Stimulated activated CD4-positive, alpha-beta T cell treated with anti-CD3 and anti-CD28 coated beads, Interleukin-1b, Interleukin-23, amount 100 ng/mL, for 24 hours (primary cell): ENCODE results near the gene TAS1R1.
"Not testable (repeated sequence)": the region's sequence is repeated elsewhere in the genome, so short reads cannot be mapped to it uniquely, and the experiment has no call there.

ENCODE experiments used
- DNase-seq, 4 experiments: peaks; one replicate each; pipeline ENCODE4 v3.0.0-alpha.2; 2020; ENCODE audit warnings: low read depth in 4 of 4, low spot score in 1 of 4

TAS1R1 gene

DNA sequence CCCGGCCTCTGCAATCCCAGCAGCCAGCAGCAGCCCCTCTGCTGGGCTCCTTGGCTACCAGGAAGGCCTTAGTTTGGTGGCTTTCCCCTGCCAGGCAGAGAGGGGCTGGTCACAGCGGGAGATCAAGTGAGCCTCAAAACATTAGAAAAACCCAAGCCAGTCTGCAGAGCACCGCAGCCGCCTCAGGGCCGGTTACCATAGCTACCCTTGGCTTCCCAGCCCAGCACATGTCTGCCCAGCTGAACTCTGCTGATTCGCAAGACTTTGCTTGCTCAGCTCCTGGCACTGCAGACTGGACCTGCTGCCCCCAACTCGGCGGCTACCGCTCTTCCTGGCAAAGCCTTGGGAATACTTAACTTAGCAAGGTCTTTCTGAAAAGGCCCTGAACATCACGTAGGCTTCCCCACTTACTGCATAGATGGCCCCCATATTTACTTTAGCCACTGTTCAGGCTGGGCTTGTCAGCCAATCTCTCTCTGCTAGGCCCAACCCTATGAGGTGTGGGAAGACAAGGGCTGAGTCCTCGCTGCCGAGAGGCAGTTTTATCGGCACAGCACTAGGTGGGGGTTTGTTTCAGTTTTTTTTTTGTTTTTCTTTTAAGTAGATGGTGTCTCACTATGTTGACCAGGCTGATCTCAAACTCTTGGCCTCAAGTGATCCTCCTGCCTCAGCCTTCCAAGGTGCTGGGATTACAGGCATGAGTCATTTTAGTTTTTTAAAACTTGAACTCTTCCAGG lies 35.0 kb upstream of the TAS1R1 start:
- no peak for DNase-seq

DNA sequence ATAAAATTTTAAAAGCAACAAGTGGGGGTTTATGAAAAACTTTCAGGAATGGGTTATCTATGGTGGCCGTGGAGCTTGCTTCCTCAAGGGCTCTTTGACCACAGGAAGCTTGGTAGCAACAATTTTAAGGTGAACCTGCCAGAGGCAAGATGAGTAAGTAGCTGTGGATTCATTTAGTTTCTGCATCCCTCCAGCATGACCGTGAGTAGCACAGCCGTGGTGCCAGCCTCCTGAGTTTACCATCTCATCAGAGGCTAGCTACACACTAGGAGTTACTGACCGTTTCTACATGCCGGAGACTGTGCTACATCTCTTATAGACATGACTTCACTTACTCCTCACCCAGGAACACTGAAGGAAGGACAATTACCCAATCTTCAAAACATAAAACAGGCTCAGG lies 33.6 kb upstream of the TAS1R1 start:
- no peak for DNase-seq

DNA sequence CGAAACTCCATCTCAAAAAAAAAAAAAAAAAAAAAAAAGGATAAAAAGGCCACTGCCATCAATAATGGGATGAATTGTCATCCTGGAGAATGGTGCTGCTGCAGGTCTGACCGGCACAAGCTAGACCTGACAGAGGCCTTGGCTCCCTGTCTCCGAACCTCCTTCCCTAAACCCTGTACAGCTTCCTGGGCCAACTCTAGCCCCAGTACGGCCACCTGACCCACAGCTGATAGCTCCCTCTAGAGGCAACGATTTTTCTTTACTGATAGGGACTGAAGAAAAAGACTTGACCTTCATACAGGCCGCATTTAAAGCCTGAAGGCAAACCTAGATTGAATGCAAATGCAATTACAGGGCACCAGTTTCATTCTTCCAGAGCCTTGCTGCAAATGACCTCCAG lies 31.5 kb upstream of the TAS1R1 start:
- DNase-seq = no peak

DNA sequence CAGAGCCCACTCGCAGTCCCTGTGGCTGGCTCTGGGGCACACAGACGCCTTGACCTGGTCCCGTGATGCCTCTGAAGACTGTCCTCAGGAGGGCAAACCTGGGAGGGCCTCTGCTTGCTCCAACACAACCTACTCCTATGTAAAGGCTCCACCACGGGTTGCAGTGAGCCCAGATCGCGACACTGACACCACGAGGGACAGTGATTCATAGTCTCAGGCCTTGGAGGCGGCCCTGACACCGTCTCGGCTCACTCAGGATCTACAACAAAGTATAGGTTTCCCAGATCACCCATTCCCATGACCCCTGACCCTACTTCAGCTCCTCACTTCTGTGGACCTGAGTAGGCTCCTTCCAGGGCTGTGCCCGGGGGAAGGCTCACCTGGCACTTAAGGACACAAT lies 28.8 kb upstream of the TAS1R1 start:
- no peak for DNase-seq

DNA sequence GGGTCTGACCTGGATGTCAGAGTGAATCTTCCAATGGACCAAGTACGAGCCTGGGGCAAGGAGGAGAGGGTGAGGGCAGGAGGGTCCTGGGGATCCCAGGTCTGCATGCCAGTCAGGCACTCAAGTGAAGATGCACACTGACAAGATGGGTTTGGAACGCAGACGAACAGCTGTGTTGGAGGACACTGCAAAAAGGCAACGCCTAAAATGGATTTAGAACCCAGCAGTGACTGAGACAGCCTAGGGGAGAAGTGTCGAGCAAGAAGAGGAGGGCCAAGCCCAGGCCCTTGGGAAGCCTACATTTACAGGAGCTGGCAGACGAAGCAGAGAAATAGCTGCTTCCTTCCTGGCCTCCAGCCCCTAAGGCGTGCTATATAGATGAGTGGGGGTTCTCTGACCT lies 26.6 kb upstream of the TAS1R1 start:
- no peak for DNase-seq

DNA sequence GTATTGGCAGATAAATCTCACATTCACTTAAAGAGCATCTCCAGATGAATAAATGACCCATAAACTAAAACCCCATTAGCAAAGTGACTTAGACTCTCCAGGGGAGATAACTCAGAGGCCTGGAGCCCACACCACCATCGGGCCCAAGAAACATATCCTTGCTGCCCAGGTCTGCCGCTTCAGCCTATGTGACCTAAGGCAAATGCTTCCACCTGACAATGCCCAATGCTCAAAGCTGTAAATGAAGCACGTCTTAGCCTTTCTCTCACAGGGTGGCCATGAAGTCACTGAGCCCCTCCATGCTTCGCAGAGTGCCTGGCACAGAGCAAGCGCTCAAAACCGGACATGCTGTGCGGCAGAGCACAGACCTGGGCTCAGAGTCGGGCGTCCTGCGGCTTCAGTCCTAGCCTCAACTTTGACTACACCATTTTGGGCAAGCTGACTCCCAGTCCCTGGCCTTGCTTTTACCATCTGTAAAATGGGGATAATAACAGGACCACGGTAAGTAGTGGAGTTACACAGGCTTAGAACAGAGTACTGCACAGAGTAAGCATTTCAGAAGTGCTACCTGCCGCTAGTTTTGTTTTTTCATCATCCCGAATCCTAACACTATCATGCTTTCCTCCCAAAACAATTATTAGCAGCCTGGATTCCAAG lies 24.5 kb upstream of the TAS1R1 start:
- no peak for DNase-seq

DNA sequence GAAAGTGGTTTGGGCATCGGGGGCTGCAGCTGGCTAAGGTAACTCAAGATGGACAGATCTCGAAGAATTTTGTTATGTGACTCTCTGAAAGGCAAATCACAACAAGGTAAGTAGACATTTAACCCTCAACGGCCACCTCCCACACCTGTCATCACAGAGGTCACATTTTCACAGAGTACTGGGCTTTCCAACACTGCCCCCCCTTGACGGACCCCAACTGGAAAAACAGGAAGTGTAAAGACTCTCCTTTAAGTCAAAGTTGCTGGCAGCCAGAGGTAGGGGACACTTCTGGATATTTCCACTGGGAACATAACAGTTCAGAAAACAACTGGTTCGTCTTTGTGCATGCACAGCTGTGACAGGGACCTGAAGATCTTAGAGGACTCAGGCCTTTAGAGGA lies 23.1 kb upstream of the TAS1R1 start:
- DNase-seq = no peak

DNA sequence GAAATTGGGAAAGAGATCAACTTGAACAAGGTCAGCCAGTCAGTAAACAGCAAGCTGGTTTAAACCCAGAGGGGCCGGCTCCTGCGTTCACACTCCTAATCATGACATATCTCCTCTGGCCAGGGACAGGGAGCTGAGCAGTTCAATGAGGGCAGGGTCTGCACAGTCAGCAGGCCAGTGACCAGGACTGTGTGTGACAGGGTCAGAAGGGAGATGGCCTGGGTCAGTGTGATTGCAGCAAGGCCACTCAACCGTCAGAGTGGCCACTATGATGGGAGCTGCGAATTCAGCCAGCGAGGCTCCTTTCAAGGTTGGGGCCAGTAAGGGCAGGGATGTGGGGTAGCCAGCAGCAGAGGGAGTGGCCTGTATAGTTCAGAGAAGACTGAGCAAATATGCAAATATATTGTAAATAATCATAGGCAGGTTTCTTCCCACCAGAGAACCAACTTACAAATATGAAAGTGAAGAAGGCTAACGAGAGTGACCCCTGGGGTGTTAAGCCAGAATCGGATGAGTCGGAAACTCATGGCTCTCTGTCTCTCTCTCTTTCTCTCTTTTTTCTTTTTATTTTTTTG lies 20.8 kb upstream of the TAS1R1 start:
- DNase-seq = no peak

DNA sequence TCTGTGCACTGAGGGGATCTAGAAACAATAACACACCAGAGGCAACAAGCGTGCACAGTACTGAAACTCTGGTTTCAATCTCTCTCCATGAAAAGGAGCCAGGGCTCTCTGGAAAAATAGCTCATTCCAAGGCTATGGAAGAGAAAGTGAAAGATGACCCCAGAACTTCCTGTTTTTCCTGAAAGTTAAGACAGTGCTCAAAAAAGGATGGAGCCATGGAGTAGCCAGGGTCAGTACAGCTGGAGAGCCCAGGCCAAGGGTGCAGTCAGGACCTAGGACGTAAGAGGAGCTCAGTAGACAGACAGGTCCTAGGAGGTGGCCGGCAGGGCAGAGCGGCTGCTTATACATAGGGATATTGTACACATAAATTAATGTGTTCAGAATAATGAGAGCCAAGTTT lies 19.9 kb upstream of the TAS1R1 start:
- DNase-seq = no peak

DNA sequence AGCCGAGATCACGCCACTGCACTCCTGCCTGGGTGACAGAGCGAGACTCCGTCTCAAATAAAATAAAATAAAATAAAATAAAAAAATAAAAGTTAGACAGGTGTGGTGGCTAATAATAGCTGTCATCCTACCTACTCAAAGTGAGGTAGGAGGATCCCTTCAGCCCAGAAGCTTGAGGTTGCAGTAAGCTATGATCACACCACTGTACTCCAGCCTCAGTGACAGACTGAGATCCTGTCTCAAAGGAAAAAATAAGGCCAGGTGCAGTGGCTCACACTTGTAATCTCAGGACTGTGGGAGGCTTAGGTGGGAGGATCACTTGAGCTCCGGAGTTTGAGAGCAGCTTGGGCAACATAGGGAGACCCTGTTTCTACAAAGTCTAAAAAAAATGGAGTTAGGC lies 18.8 kb upstream of the TAS1R1 start:
- DNase-seq = no peak

DNA sequence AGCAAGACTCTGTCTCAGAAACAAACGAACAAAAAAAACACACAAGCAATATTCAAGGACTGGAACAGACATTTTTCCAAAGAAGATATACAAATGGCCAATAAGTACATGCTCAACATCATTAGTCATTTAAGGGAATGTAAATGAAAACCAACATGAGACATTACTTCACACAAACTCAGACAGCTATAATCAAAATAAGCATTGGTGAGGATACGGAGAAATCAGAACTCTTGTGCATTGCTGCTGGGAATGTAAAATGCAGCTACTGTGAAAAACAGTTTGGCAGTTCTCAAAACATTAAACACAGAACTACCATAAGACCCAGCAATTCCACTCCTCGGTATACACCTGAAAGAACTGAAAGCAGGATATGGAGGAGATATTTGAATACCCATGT lies 16.2 kb upstream of the TAS1R1 start:
- DNase-seq = no peak

DNA sequence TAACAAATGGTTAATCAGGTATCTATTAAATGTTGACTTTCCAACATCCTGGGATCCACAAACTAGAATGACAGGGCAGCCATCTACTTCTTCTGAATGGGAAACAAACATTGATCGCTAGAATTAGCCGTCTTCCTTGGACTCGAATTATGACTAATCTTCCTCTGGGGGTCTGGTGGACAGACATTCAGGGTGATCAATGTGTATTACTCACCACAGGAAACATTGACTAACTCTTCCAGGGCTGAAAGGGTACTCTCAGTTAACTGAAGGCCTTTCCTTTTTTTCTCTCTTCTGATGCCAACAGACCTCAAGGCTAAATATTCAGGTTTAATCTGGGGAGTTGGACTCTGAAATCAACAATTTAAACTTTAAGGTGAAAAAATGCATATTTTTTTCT lies 10.3 kb upstream of the TAS1R1 start:
- DNase-seq = no peak

DNA sequence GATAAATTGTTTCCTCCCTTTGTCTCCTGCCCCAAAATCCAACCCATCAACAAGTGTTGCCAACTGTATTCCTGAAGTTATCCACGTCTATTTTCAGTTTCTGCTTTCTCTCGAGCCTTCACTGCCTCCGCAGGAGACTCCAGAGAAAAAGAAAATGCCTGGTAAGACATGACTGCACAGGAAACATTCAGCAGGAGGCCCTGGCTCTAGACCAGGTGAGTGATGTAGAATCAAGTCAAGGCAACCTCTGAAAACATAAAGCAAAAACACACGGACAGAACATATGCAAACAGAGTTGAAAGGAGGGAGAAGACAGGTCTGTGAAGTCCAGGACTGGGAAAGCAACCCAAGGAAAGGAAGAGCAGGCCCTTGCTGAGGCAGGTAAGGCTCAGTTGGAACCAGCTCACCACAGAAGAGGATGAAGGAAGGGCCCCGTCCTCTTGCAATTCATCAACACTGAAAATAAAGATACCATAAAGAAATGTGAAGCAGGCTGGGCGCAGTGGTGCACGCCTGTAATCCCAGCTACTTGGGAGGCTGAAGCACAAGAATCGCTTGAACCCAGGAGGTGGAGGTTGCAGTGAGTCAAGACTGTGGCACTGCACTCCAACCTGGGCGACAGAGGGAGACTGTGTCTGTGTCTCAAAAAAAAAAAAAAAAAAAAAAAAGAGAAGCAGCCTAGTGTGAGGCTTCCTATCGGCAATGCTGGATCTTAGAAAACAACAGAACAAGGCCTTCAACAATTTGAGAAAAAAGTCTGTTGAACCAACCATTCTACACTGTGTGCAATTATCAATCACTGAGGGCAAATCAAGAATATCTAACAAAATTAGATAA lies 9.6 kb upstream of the TAS1R1 start:
- DNase-seq = no peak

DNA sequence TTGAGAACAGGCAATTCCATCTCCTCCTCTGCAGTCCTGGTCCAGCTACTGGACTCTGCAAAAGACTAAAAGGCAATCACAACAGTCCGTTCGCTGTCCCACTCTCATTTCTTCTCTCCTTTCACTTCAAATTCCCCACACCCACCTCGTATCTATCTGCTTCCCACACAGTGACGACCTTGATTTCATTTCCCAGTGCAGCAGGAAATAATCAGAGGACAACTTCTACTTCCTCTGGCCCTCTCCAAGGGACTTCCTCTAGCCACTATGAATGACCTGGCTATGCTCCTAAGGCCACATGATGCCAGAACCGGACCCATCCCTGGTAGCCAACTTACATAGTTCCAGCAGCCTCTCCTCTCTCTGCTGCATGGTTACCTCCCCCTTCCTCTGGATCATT lies 8.8 kb upstream of the TAS1R1 start:
- DNase-seq = no peak

DNA sequence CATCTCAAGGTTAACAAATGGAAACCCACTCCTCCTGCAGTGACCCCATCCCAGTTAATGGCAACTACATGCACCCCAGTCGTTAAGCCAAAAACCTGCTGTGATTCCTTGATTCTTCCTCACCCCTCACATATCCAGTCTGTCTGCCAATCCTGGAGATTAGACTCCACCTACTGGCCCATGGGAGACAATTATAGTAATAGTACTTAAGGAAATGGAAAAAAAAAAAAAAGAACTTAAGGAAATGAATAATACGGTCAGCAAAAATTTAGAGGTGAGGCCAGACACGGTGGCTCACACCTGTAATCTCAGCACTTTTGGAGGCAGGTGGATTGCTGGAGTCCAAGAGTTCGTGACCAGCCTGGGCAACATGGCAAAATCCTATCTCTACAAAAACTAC lies 7.8 kb upstream of the TAS1R1 start:
- DNase-seq = no peak

DNA sequence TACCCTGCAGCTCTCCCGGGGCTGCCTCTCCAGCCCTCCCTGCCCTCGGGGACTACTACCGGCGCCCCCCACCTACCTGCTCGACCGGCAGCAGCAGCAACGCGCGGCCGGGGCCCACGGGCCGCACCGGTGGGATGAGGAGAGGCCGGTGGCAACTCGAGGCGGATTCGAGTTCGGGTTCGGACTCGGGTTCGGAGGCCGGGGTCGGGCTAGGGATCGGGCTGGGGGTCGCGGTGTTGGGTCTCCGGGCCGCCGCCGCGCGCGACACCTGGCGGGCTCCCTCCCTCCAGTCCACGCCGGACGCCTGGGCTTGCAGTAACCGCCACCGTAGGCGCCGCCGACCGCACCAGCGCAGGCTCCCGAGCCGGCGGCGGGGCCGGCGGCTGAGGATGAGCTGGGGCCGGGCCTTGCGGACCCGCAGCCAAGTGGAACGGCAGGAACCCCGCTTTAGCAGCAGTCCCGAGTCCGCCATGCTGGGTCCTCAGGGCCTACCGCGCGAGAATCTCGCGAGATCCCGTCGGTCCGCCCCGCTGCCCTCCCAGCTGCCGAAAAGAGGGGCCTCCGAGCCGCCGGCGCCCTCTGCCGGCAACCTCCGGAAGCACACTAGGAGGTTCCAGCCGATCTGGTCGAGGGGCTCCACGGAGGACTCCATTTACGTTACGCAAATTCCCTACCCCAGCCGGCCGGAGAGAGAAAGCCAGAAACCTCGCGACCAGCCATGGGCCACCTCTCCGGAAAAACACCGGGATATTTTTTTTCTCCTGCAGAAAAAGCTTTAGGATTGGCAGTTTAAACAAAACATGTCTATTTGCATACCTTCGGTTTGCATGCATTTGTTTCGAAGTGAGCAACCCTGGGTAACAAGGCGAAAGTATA lies 838 bp upstream of the TAS1R1 start, which contains the start of gene NOL9:
Gene NOL9, minus strand, starts transcription at position 483 of the 876 bp plus-strand sequence. Its CDS starts 11 bp downstream, at position 472.
- peak; percentile 83 to 92 (median 91) for DNase-seq

DNA sequence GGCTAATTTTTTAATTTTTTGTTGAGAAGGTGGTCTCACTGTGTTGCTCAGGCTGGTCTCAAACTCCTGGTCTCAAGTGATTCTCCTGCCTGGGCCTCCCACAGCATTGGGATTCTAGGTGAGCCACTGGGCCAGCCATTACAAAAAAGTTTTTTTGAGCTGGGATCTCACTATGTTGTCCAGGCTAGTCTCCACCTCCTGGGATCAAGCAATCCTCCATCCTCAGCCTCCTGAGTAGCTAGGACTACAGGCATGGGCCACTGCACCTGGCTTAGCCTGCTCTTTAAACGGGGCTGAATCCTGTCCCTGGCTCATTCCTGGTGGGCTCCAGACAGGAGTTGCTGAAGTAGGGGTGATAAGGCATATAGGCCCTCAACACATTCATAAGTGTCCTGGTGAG lies 2.5 kb downstream of the TAS1R1 start:
- DNase-seq = no peak

DNA sequence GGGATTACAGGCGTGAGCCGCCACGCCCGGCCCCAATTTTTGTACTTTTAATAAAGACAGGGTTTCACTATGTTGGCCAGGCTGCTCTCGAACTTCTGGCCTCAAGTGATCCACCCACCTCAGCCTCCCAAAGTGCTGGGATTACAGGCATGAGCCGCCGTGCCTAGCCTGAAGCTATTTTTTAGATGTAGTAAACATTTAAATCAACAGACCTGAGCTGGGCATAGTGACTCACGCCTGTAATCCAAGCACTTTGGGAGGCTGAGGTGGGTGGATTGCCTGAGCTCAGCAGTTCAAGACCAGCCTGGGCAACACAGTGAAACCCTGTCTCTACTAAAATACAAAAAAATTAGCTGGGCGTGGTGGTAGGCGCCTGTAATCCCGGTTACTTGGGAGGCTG lies 4.1 kb downstream of the TAS1R1 start:
- DNase-seq = not testable (repeated sequence)

DNA sequence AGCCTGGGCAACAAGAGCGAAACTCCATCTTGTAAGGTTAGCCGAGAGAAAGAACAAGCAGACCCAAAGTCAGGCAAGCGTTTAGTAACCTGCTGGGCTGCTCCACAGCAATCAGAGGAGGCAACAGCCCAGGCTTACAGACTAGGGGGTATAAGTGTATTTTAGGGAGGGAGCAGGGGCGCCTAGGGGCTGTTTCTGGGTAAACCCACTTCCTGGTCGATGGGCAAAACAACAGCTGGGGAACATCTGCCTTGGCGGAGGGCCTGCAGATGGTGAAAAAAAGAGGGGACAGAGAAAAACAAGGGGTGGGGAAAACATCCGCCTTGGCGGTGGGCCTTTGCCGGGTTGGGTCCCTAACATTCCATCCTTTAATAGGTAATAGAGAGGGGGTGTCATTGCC lies 5.2 kb downstream of the TAS1R1 start:
- no peak for DNase-seq

DNA sequence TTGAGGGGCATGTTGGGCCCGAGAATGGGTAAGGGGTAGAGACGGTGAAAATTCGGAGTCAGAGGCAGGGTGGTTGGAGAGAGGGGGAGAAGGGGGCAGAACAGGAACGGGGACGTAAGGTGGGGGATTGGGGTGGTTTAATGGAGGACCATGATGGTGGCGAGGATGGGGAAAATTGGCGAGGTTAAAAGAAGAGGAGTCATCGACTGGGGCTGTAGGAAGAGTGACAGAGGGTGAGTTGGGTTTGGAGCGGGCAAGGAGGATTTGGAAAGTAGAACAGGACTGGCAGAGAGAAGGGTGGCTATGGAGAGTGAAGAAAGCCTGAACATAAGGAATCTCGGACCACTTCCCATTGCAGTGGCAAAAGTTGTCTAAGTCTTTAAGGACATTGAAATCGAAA lies 13.9 kb downstream of the TAS1R1 start:
- DNase-seq = no peak

DNA sequence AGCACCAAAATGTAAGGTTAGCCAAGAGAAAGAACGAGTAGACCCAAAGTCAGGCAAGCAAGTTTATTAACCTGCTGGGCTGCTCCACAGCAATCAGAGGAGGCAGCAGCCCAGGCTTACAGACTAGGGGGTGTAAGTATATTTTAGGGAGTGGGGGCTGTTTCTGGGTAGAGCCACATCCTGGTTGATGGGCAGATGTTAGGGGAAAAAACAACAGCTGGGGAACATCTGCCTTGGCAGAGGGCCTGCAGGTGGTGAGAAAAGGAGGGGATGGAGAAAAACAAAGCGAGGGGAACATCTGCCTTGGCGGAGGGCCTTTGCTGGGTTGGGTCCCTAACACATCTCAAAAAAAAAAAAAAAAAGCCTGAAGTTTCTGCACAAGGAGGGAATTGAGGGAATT lies 15.0 kb downstream of the TAS1R1 start:
- DNase-seq = no peak
